HCT116 (cell line): ENCODE results near the gene POC1A. TPM values are rescaled to one million over a fixed set of nuclear protein-coding genes. Genes with fewer than 3 reads are reported as not detected.

Source experiments
- ATAC-seq: fragments of 200-7000 bp; cut with Tn5 transposase; 2 replicates; pipeline ENCODE4 v1.9.1; 2020; ENCODE audit warnings: mild to moderate bottlenecking, moderate library complexity
- BruUV-seq: library from RNA; stranded (reverse); fragments of 400-500 nt; replicated peaks from 2 replicates; lab custom pipeline; 2021; lab: Mats Ljungman, UMichigan
- CTCF ChIA-PET: fragments of 300-600 bp; sonication (Branson Sonifier 250); formaldehyde crosslinking; loops from one replicate; lab custom pipeline; 2021; ENCODE audit warnings: antibody characterized with exemption; lab: Charles Lee
- POLR2A ChIA-PET: fragments of 300-600, 350-600 bp; sonication (Branson Sonifier 250); formaldehyde crosslinking; loops from one replicate; lab custom pipeline; 2021; ENCODE audit warnings: antibody characterized with exemption; lab: Charles Lee
- RAD21 ChIA-PET, 2 experiments: fragments of 300-600 bp; sonication (Branson Sonifier 250); formaldehyde crosslinking; loops; one replicate each; lab custom pipeline; 2023; ENCODE audit warnings: low total read pairs in 2 of 2; ENCODE audit not compliant: uncharacterized antibody in 2 of 2, unreplicated experiment in 2 of 2, low non-redundant PET in 1 of 2; lab: Charles Lee
- DNase-seq: peaks from one replicate; pipeline ENCODE4 v3.0.0-alpha.2; 2010; ENCODE audit warnings: low read depth, low spot score
- H2AFZ ChIP-seq: fragments of 200-600 bp; shearing (Covaris generic), sonication (generic); 2 replicates; pipeline ENCODE4 v1.6.1; 2017; ENCODE audit warnings: low read depth, mixed run types, mixed read lengths, antibody characterized with exemption, low read length; ENCODE audit not compliant: poor library complexity, severe bottlenecking
- H3K27ac ChIP-seq: 2 replicates; pipeline ENCODE4 v1.5.1; 2012; ENCODE audit warnings: low read depth, low read length
- H3K27me3 ChIP-seq: fragments of 200-600 bp; sonication (generic); 2 replicates; pipeline ENCODE4 v1.6.1; 2016; ENCODE audit warnings: mixed run types, low read length, mixed read lengths; ENCODE audit not compliant: insufficient read depth
- H3K36me3 ChIP-seq, 2 experiments: fragments of 200-500 bp in 1 of 2; fragments of 200-600 bp in 1 of 2; sonication (Bioruptor generic) in 1 of 2; sonication (generic) in 1 of 2; 2 replicates each; pipeline versions ENCODE4 v1.5.1 to v1.6.1; 2014 to 2016; ENCODE audit warnings: low read length in 2 of 2, inconsistent platforms in 1 of 2, mixed read lengths in 1 of 2, mixed run types in 1 of 2; ENCODE audit not compliant: insufficient read depth in 2 of 2, control insufficient read depth in 1 of 2
- H3K4me1 ChIP-seq, 2 experiments: fragments of 200-600 bp in 1 of 2; sonication (generic) in 1 of 2; 2 replicates each; pipeline versions ENCODE4 v1.5.1 to v1.6.1; 2012 to 2017; ENCODE audit warnings: low read length in 2 of 2, inconsistent platforms in 1 of 2, mild to moderate bottlenecking in 1 of 2, mixed read lengths in 1 of 2, mixed run types in 1 of 2, moderate library complexity in 1 of 2; ENCODE audit not compliant: insufficient read depth in 2 of 2, control insufficient read depth in 1 of 2
- H3K4me2 ChIP-seq: fragments of 200-600 bp; sonication (generic); 2 replicates; pipeline ENCODE4 v1.6.1; 2017; ENCODE audit warnings: mixed run types, low read length, mixed read lengths
- H3K4me3 ChIP-seq, 2 experiments: fragments of 200-600 bp in 1 of 2; sonication (generic) in 1 of 2; replicated peaks in 1 of 2; 2 replicates each; pipeline ENCODE4 v1.5.1; 2011 to 2016; ENCODE audit warnings: low read length in 2 of 2, control low read depth in 1 of 2, low read depth in 1 of 2, mild to moderate bottlenecking in 1 of 2, mixed read lengths in 1 of 2, mixed run types in 1 of 2
- H3K79me2 ChIP-seq: fragments of 200-600 bp; sonication (generic); 2 replicates; pipeline ENCODE4 v1.6.1; 2017; ENCODE audit warnings: mild to moderate bottlenecking, mixed run types, low read length, moderate library complexity, mixed read lengths; ENCODE audit not compliant: insufficient read depth
- H3K9ac ChIP-seq: fragments of 200-600 bp; sonication (generic); 2 replicates; pipeline ENCODE4 v1.6.1; 2016; ENCODE audit warnings: low read length, mixed read lengths
- H3K9me2 ChIP-seq: fragments of 200-600 bp; sonication (generic), shearing (Covaris generic); 2 replicates; pipeline ENCODE4 v1.6.1; 2017; ENCODE audit warnings: mixed run types, mild to moderate bottlenecking, moderate library complexity; ENCODE audit not compliant: insufficient read depth
- H3K9me3 ChIP-seq, 2 experiments: fragments of 200-500 bp in 1 of 2; fragments of 200-600 bp in 1 of 2; sonication (Bioruptor generic) in 1 of 2; sonication (generic) in 1 of 2; 2 replicates each; pipeline ENCODE4 v1.6.1; 2014 to 2017; ENCODE audit warnings: low read length in 2 of 2, mixed read lengths in 2 of 2, inconsistent platforms in 1 of 2, low read depth in 1 of 2, mild to moderate bottlenecking in 1 of 2, mixed run types in 1 of 2, moderate library complexity in 1 of 2; ENCODE audit not compliant: control insufficient read depth in 1 of 2, insufficient read depth in 1 of 2
- H4K20me1 ChIP-seq: fragments of 200-600 bp; sonication (generic), shearing (Covaris generic); 2 replicates; pipeline ENCODE4 v1.6.1; 2017; ENCODE audit warnings: mixed run types, mild to moderate bottlenecking, moderate library complexity; ENCODE audit not compliant: insufficient read depth
- CBX3 ChIP-seq: IDR thresholded peaks from 2 replicates; pipeline ENCODE4 v1.6.1; 2012; ENCODE audit warnings: low read depth
- ELF1 ChIP-seq: IDR thresholded peaks from 2 replicates; pipeline ENCODE4 v1.6.1; 2012; ENCODE audit warnings: low read depth, borderline replicate concordance
- FOSL1 ChIP-seq: IDR thresholded peaks from 2 replicates; pipeline ENCODE4 v1.6.1; 2012; ENCODE audit warnings: low read depth
- JUND ChIP-seq: IDR thresholded peaks from 2 replicates; pipeline ENCODE4 v1.6.1; 2012
- SIN3A ChIP-seq: IDR thresholded peaks from 2 replicates; pipeline ENCODE4 v1.6.1; 2012; ENCODE audit warnings: low read depth
- SP1 ChIP-seq: IDR thresholded peaks from 2 replicates; pipeline ENCODE4 v1.6.1; 2012; ENCODE audit warnings: low read depth
- TCF7L2 ChIP-seq: IDR thresholded peaks from 2 replicates; pipeline ENCODE4 v1.7.0; 2011; ENCODE audit warnings: borderline replicate concordance, inconsistent platforms; ENCODE audit not compliant: insufficient read depth, insufficient read length; ENCODE audit errors: extremely low read depth
- YY1 ChIP-seq: IDR thresholded peaks from 2 replicates; pipeline ENCODE4 v1.6.1; 2011; ENCODE audit warnings: low read length, low read depth, moderate library complexity, mild to moderate bottlenecking; ENCODE audit not compliant: insufficient replicate concordance; ENCODE audit errors: extremely low read depth
- intact Hi-C: fragments of 100-400 bp; cut with micrococcal nuclease; formaldehyde crosslinking; loops from 2 replicates; pipeline ENCODE4 v1.10.0; 2022
- total RNA-seq: library from RNA; stranded (reverse); gene quantifications from one replicate; pipeline ENCODE4 v1.2.1, GENCODE V29; 2021; ENCODE audit not compliant: unreplicated experiment
- TF ChIP-seq, protein P1 (sequence below): IDR thresholded peaks from 2 replicates; pipeline ENCODE4 v1.6.1; 2012

POC1A gene
- total RNA-seq, 1 experiment from 2014 or later: 34.0 TPM

- Histone ChIP-seq H3K27ac (no peak overlapping the region), H4K20me1 (no peaks in the 10 kb centered on the region), H3K9me2 (no peaks in the 10 kb centered on the region), H3K4me3 (no peak overlapping the region), H3K9me3 (no peaks in the 10 kb centered on the region), H3K79me2 (no peaks in the 10 kb centered on the region), H3K4me2 (no peak overlapping the region), H3K36me3 (no peaks in the 10 kb centered on the region), H3K4me1 (peaks cover 0 to 19% of the 10 kb centered on the region in 2 experiments; a peak in 3 of 4 replicates), H3K27me3 (no peaks in the 10 kb centered on the region), H3K9ac (no peak overlapping the region), H2AFZ (no peak overlapping the region)
- intact Hi-C loops: no loop called here
- TF ChIP-seq CBX3 (no peak), TCF7L2 (no peak)
- RAD21 ChIA-PET: no interaction called here
- no TSS peak for BruUV-seq
- DNase-seq (no peak), ATAC-seq (no peak)
- POLR2A ChIA-PET: no interaction called here
- CTCF ChIA-PET: no interaction called here
Measured at GRCh38 chr3:52159503-52159902, 5.3 kb upstream of the POC1A start.

GRCh38 chr3:52155912-52156311 lies 1.7 kb upstream of the POC1A start:
- TF ChIP-seq YY1: no peak
- TF ChIP-seq, protein P1, sequence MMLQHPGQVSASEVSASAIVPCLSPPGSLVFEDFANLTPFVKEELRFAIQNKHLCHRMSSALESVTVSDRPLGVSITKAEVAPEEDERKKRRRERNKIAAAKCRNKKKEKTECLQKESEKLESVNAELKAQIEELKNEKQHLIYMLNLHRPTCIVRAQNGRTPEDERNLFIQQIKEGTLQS: no peak
- TF ChIP-seq JUND: no peak
- no peak for TF ChIP-seq SP1
- no peak for TF ChIP-seq FOSL1
- TF ChIP-seq TCF7L2: no peak
- no peak for TF ChIP-seq ELF1
- TF ChIP-seq SIN3A: no peak
- H3K4me3 ChIP-seq: no peak overlapping the region
- peak overlapping the region; percentile 96 for H3K4me2 ChIP-seq
- no peaks in the 10 kb centered on the region for H3K27me3 ChIP-seq
- peaks cover 8 to 30% of the 10 kb centered on the region in 2 experiments for H3K4me1 ChIP-seq
- DNase-seq (no peak), ATAC-seq (no peak)
- no peaks in the 10 kb centered on the region; the same call in 1 of the 2 replicates for H4K20me1 ChIP-seq
- CTCF ChIA-PET: interaction anchor here (1.9 kb wide), 1 partner anchor 182 kb away, joined by 6 read pairs; the partner anchor contains the start of gene ABHD14B
- H3K36me3 ChIP-seq: no peaks in the 10 kb centered on the region
- H3K79me2 ChIP-seq: peaks cover 26% of the 10 kb centered on the region
- no peak overlapping the region for H3K9ac ChIP-seq
- POLR2A ChIA-PET: interaction anchor here (1.1 to 1.9 kb wide), 2 partner anchors 49 to 160 kb away, joined by 3 to 14 read pairs; partner anchors contain the start of gene RPL29
- intact Hi-C loops: loop anchor here (2.0 kb wide), 1 partner anchor 43 kb away; the partner anchor contains the start of gene ALAS1
- H3K27ac ChIP-seq: peak overlapping the region; percentile 62; the same call in 1 of the 2 replicates
- BruUV-seq: no TSS peak
- no peaks in the 10 kb centered on the region for H3K9me2 ChIP-seq
- H2AFZ ChIP-seq: peak overlapping the region; percentile 32
- RAD21 ChIA-PET: no interaction called here
- H3K9me3 ChIP-seq: no peaks in the 10 kb centered on the region
